Pancreas (tissue), 10 donors: Measurements from ENCODE around the gene NEFH. TPM values are rescaled to one million over a fixed set of nuclear protein-coding genes. Genes with fewer than 3 reads are reported as not detected.

ENCODE experiments used
- ATAC-seq, 4 donors: fragments of 200-7000 bp; cut with Tn5 transposase; one replicate each; pipeline versions ENCODE4 v1.8.0 to v1.9.1; 2020; ENCODE audit warnings: mild to moderate bottlenecking in 4 of 4, moderate library complexity in 4 of 4
- DNase-seq, 6 donors: peaks; one replicate each; pipeline ENCODE4 v3.0.0-alpha.2; 2020
- FAIRE-seq: peaks from 2 replicates; lab custom pipeline; 2012; peaks lifted over from hg19 to GRCh38; lab: Jason Lieb, UNC
- H3K27ac ChIP-seq, 4 donors: fragments of 200-600 bp; sonication (generic); 1 replicate in 3 of 4; 2 replicates in 1 of 4; pipeline versions ENCODE4 v1.5.0 to v1.8.0; 2020
- H3K27me3 ChIP-seq, 4 donors: fragments of 200-600 bp; one replicate each; pipeline ENCODE4 v1.8.0; 2021
- H3K36me3 ChIP-seq, 3 donors: fragments of 200-600 bp; sonication (generic) in 1 of 3; one replicate each; pipeline versions ENCODE4 v1.5.0 to v1.8.0; 2020 to 2021
- H3K4me1 ChIP-seq, 3 donors: fragments of 200-600 bp; one replicate each; pipeline ENCODE4 v1.8.0; 2021
- H3K4me3 ChIP-seq, 4 donors: fragments of 200-600 bp; sonication (generic) in 2 of 4; one replicate each; pipeline versions ENCODE4 v1.5.0 to v1.8.0; 2020 to 2021
- H3K9me3 ChIP-seq, 4 donors: fragments of 200-600 bp; one replicate each; pipeline ENCODE4 v1.8.0; 2021
- CTCF ChIP-seq, 4 donors: fragments of 200-600 bp; sonication (generic) in 3 of 4; IDR thresholded peaks; one replicate each; pipeline versions ENCODE4 v1.5.0 to v1.8.0; 2021; ENCODE audit warnings: antibody characterized with exemption in 4 of 4
- WGBS, 2 donors: extraction: QIAGEN DNeasy Blood & Tissue Kit; methylation state at CpG; one replicate each; pipeline ENCODE4 v1.1.7; 2013; 5-methylcytosine and 5-hydroxymethylcytosine counted together
- intact Hi-C, 3 donors: fragments of 100-400 bp; cut with DNase I; formaldehyde crosslinking; loops; one replicate each; pipeline versions ENCODE4 v1.11.1 to v1.14.2; 2022
- polyA plus RNA-seq, 2 donors: library from polyadenylated mRNA; stranded (reverse); fragments of 200-250 nt; gene quantifications; one replicate each; pipeline ENCODE4 v1.2.3, GENCODE V29; 2013
- total RNA-seq, 6 donors: library from RNA; stranded (reverse); fragmentation: NEBNext Ultra II Directional in 4 of 6; extraction: Animal tissue kit (Norgen Biotek cat#: 25700) in 4 of 6; gene quantifications; one replicate each; pipeline versions ENCODE4 v1.2.1 to v1.2.4, GENCODE V29; 2021 to 2023
- donor health status: healthy with polysubstance abuse.
- donor health status: DM: no; HTN: no; CAD: no; lungs with moderate emphysema.
- donor health status: DM: no; HTN: no; CAD: no.
- donor health status: control.
- donor health status: control.
- donor health status: Bipolar disorder and iron deficiency.
- donor health status: DM: yes; HTN: yes; CAD: no.
- donor health status: DM: no; HTN: no; CAD: no.
- donor health status: DM: no; HTN: no; CAD: no.
- donor health status: DM: yes; HTN: yes; CAD: no.

The NEFH gene
- total and polyA plus RNA-seq, 8 donors: 0.05 to 0.99 (median 0.19) TPM

DNA sequence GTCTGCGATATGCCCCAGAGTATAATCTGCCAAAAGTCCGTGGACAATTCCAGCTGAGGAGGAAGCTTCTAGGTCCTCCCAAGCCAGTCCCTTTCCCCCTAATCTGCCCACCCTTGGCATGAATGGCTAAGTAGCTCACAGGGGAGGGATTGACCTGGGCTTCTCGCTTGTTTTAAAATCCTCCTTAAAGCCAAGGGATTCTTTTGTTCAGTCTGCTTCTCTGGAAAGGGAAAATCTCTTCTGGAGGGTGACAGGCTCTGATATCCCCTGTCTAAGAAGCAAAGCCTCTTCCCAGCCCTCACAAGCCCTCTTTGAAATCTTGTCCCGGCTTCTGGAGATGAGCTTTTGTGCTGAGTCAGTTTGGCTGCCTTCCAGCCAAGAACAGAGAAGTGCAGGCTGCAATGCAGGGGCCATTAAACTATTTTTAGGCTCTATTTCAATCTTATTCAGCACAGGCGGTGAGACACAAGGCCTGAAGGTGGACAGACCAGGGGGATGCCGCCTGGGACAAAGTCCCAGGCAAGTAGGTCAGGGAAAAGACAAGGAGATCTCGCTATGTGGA lies 23.9 kb downstream of the NEFH start:
- no peak for DNase-seq
- no peak for FAIRE-seq
- H3K36me3 ChIP-seq: peaks cover 0 to 14% (median 0%) of the 10 kb centered on the region in 3 donors
- no peak for TF ChIP-seq CTCF (IDR thresholded peaks at IDR 0.05)
- WGBS, 2 donors: 73 to 74% methylated on average over 7 of the region's 7 CpGs
- H3K27me3 ChIP-seq: no peaks in the 10 kb centered on the region
- no peaks in the 10 kb centered on the region for H3K4me1 ChIP-seq
- no peak overlapping the region for H3K27ac ChIP-seq
- no peaks in the 10 kb centered on the region for H3K9me3 ChIP-seq
- intact Hi-C loops: no loop called here
- ATAC-seq: peak in 2 of 4 donors; percentile 41 to 46
- no peak overlapping the region for H3K4me3 ChIP-seq

GRCh38 chr22:29509298-29509697 lies 29.3 kb downstream of the NEFH start:
- Histone ChIP-seq H3K27ac (no peak overlapping the region), H3K27me3 (no peaks in the 10 kb centered on the region), H3K9me3 (no peaks in the 10 kb centered on the region), H3K4me1 (no peaks in the 10 kb centered on the region), H3K4me3 (no peak overlapping the region), H3K36me3 (peaks cover 0 to 39% (median 0%) of the 10 kb centered on the region in 3 donors)
- intact Hi-C loops: no loop called here
- no peak for ATAC-seq
- no peak for TF ChIP-seq CTCF (IDR thresholded peaks at IDR 0.05)
- DNase-seq: no peak
- no peak for FAIRE-seq

- H3K9me3 ChIP-seq: no peaks in the 10 kb centered on the region
- no peak for DNase-seq
- H3K27ac ChIP-seq: no peak overlapping the region
- H3K36me3 ChIP-seq: peaks cover 0 to 40% (median 0%) of the 10 kb centered on the region in 3 donors
- no peak for ATAC-seq
- intact Hi-C loops: no loop called here
- 87 to 92% methylated on average over 1 of the region's 1 CpG for WGBS, 2 donors
- no peak overlapping the region for H3K4me3 ChIP-seq
- no peaks in the 10 kb centered on the region for H3K4me1 ChIP-seq
- no peak for TF ChIP-seq CTCF (IDR thresholded peaks at IDR 0.05)
- H3K27me3 ChIP-seq: no peaks in the 10 kb centered on the region
- FAIRE-seq: no peak
Measured at GRCh38 chr22:29509815-29510214, 29.8 kb downstream of the NEFH start.

GRCh38 chr22:29510542-29510941 lies 30.5 kb downstream of the NEFH start:
- H3K36me3 ChIP-seq: peaks cover 0 to 45% (median 0%) of the 10 kb centered on the region in 3 donors

More at GRCh38 chr22:29510542-29510941, 30.5 kb downstream of the NEFH start:
- Histone ChIP-seq H3K4me1 (no peaks in the 10 kb centered on the region), H3K27me3 (no peaks in the 10 kb centered on the region), H3K9me3 (no peaks in the 10 kb centered on the region), H3K27ac (no peak overlapping the region), H3K4me3 (no peak overlapping the region)
- TF ChIP-seq CTCF (IDR thresholded peaks at IDR 0.05): no peak
- FAIRE-seq (no peak), ATAC-seq (no peak), DNase-seq (no peak)
- 83 to 94% methylated on average over 2 of the region's 2 CpGs for WGBS, 2 donors
- intact Hi-C loops: no loop called here
